ENCODE results near the gene EPHA7.

GRCh38 chr6:93299622-93300021 is 119.7 kb downstream of the EPHA7 start:
- TF ChIP-seq, protein P1, sequence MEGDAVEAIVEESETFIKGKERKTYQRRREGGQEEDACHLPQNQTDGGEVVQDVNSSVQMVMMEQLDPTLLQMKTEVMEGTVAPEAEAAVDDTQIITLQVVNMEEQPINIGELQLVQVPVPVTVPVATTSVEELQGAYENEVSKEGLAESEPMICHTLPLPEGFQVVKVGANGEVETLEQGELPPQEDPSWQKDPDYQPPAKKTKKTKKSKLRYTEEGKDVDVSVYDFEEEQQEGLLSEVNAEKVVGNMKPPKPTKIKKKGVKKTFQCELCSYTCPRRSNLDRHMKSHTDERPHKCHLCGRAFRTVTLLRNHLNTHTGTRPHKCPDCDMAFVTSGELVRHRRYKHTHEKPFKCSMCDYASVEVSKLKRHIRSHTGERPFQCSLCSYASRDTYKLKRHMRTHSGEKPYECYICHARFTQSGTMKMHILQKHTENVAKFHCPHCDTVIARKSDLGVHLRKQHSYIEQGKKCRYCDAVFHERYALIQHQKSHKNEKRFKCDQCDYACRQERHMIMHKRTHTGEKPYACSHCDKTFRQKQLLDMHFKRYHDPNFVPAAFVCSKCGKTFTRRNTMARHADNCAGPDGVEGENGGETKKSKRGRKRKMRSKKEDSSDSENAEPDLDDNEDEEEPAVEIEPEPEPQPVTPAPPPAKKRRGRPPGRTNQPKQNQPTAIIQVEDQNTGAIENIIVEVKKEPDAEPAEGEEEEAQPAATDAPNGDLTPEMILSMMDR (IDR thresholded peaks at IDR 0.05), result no peak
- no peak for TF ChIP-seq ZFX (IDR thresholded peaks at IDR 0.05; ENCODE audit: borderline replicate concordance)
